Breast epithelium (tissue), 3 donors: ENCODE data around the gene KRR1.

ENCODE experiments used
- POLR2AphosphoS5 ChIP-seq, 3 donors: sonication (generic); formaldehyde crosslinking; IDR thresholded peaks; one replicate each; pipeline ENCODE4 v1.6.1; 2017; ENCODE audit warnings: antibody characterized with exemption in 3 of 3
- TF ChIP-seq, protein P1 (sequence below), 3 donors: fragments of 450-650 bp; IDR thresholded peaks; one replicate each; pipeline ENCODE4 v1.5.1; 2016 to 2017; ENCODE audit warnings: antibody characterized with exemption in 3 of 3, mild to moderate bottlenecking in 3 of 3, moderate library complexity in 3 of 3

DNA sequence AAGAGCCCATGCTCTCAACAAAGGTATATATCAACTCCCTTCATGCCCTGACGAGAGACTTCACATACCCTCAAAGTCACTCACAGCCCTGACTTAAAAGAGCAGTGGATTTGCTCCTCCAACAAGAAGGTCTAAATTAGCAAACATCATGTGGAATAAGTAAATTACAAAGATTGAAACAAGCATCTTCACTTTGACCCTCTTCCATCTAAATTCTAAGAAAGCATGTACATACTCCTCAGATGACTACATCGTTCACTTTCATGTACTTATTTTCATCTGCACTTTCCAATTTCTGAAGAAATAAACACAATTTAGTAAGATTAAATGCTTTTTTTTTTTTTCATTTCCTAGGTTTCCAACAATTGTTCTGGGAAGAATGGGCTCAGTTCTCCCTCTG, 38.6 kb upstream of the KRR1 start:
- TF ChIP-seq, protein P1, sequence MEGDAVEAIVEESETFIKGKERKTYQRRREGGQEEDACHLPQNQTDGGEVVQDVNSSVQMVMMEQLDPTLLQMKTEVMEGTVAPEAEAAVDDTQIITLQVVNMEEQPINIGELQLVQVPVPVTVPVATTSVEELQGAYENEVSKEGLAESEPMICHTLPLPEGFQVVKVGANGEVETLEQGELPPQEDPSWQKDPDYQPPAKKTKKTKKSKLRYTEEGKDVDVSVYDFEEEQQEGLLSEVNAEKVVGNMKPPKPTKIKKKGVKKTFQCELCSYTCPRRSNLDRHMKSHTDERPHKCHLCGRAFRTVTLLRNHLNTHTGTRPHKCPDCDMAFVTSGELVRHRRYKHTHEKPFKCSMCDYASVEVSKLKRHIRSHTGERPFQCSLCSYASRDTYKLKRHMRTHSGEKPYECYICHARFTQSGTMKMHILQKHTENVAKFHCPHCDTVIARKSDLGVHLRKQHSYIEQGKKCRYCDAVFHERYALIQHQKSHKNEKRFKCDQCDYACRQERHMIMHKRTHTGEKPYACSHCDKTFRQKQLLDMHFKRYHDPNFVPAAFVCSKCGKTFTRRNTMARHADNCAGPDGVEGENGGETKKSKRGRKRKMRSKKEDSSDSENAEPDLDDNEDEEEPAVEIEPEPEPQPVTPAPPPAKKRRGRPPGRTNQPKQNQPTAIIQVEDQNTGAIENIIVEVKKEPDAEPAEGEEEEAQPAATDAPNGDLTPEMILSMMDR (IDR thresholded peaks at IDR 0.05) = no peak
- TF ChIP-seq POLR2AphosphoS5 (IDR thresholded peaks at IDR 0.05) = no peak
